ENCODE measurements around the gene ATP1A4. TPM values are rescaled to one million over a fixed set of nuclear protein-coding genes. Genes with fewer than 3 reads are reported as not detected.

The ATP1A4 gene
- polyA plus RNA-seq, 2 donors: 0.06 TPM; not detected in 1

- H3K36me3 ChIP-seq (ENCODE audit: control insufficient read depth in 2 of 2, insufficient read depth in 2 of 2, low read length in 1 of 2): no peaks in the 10 kb centered on the region
- WGBS, 2 donors: 27 to 33% methylated on average over 16 of the region's 16 CpGs
- H3K27ac ChIP-seq (ENCODE audit: low read depth in 2 of 2, low read length in 1 of 2): no peak overlapping the region
- no peaks in the 10 kb centered on the region for H3K9me3 ChIP-seq (ENCODE audit: control insufficient read depth in 2 of 2, insufficient read depth in 1 of 2, low read depth in 1 of 2, low read length in 1 of 2)
- H3K4me3 ChIP-seq (ENCODE audit: low read depth in 1 of 2, low read length in 2 of 2): no peak overlapping the region
- peaks cover 0 to 4% of the 10 kb centered on the region in 2 donors for H3K4me1 ChIP-seq (ENCODE audit: control insufficient read depth in 2 of 2, insufficient read depth in 2 of 2, low read length in 1 of 2)
- H3K27me3 ChIP-seq (ENCODE audit: control insufficient read depth in 1 of 2, insufficient read depth in 2 of 2, low read length in 2 of 2): no peaks in the 10 kb centered on the region
These were observed 41.9 kb downstream of the ATP1A4 start for GRCh38 chr1:160193091-160193819.

GRCh38 chr1:160193832-160194736, 42.7 kb downstream of the ATP1A4 start:
- Histone ChIP-seq H3K4me3 (ENCODE audit: low read depth in 1 of 2, low read length in 2 of 2) (no peak overlapping the region), H3K36me3 (ENCODE audit: control insufficient read depth in 2 of 2, insufficient read depth in 2 of 2, low read length in 1 of 2) (no peaks in the 10 kb centered on the region), H3K27me3 (ENCODE audit: control insufficient read depth in 1 of 2, insufficient read depth in 2 of 2, low read length in 2 of 2) (no peaks in the 10 kb centered on the region), H3K4me1 (ENCODE audit: control insufficient read depth in 2 of 2, insufficient read depth in 2 of 2, low read length in 1 of 2) (peaks cover 0 to 4% of the 10 kb centered on the region in 2 donors), H3K9me3 (ENCODE audit: control insufficient read depth in 2 of 2, insufficient read depth in 1 of 2, low read depth in 1 of 2, low read length in 1 of 2) (no peaks in the 10 kb centered on the region), H3K27ac (ENCODE audit: low read depth in 2 of 2, low read length in 1 of 2) (no peak overlapping the region)
- WGBS, 2 donors: 87 to 92% methylated on average over 9 of the region's 9 CpGs

DNA sequence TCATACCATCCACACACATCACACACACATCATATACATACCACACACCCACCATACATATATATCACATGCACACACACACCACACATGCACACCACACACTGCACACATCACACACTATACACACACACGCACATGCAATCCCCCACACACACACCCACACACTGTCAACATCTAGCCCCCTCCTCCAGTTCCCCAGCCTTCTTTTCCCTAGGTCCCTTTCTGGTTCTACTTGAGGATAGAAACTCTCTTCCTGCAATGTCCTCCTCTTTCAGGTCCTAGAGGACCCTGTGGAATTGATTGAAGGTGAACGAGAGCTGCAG, 43.3 kb downstream of the ATP1A4 start:
- H3K9me3 ChIP-seq (ENCODE audit: control insufficient read depth in 2 of 2, insufficient read depth in 1 of 2, low read depth in 1 of 2, low read length in 1 of 2): no peaks in the 10 kb centered on the region
- H3K4me3 ChIP-seq (ENCODE audit: low read depth in 1 of 2, low read length in 2 of 2): no peak overlapping the region
- peaks cover 0 to 4% of the 10 kb centered on the region in 2 donors for H3K4me1 ChIP-seq (ENCODE audit: control insufficient read depth in 2 of 2, insufficient read depth in 2 of 2, low read length in 1 of 2)
- H3K27ac ChIP-seq (ENCODE audit: low read depth in 2 of 2, low read length in 1 of 2): no peak overlapping the region
- no peaks in the 10 kb centered on the region for H3K27me3 ChIP-seq (ENCODE audit: control insufficient read depth in 1 of 2, insufficient read depth in 2 of 2, low read length in 2 of 2)
- 72 to 76% methylated on average over 2 of the region's 2 CpGs for WGBS, 2 donors
- H3K36me3 ChIP-seq (ENCODE audit: control insufficient read depth in 2 of 2, insufficient read depth in 2 of 2, low read length in 1 of 2): no peaks in the 10 kb centered on the region

GRCh38 chr1:160196143-160196542, 44.7 kb downstream of the ATP1A4 start:
- no peaks in the 10 kb centered on the region for H3K27me3 ChIP-seq (ENCODE audit: control insufficient read depth in 1 of 2, insufficient read depth in 2 of 2, low read length in 2 of 2)
- H3K4me3 ChIP-seq (ENCODE audit: low read depth in 1 of 2, low read length in 2 of 2): no peak overlapping the region
- no peak overlapping the region for H3K27ac ChIP-seq (ENCODE audit: low read depth in 2 of 2, low read length in 1 of 2)
- no peaks in the 10 kb centered on the region for H3K36me3 ChIP-seq (ENCODE audit: control insufficient read depth in 2 of 2, insufficient read depth in 2 of 2, low read length in 1 of 2)
- H3K4me1 ChIP-seq (ENCODE audit: control insufficient read depth in 2 of 2, insufficient read depth in 2 of 2, low read length in 1 of 2): peaks cover 0 to 4% of the 10 kb centered on the region in 2 donors
- no peaks in the 10 kb centered on the region for H3K9me3 ChIP-seq (ENCODE audit: control insufficient read depth in 2 of 2, insufficient read depth in 1 of 2, low read depth in 1 of 2, low read length in 1 of 2)
- WGBS, 2 donors: 83 to 85% methylated on average over 4 of the region's 4 CpGs

- H3K4me3 ChIP-seq (ENCODE audit: low read depth in 1 of 2, low read length in 2 of 2): no peak overlapping the region
- 94 to 100% methylated on average over 4 of the region's 4 CpGs for WGBS, 2 donors
- H3K27ac ChIP-seq (ENCODE audit: low read depth in 2 of 2, low read length in 1 of 2): no peak overlapping the region
- no peaks in the 10 kb centered on the region for H3K36me3 ChIP-seq (ENCODE audit: control insufficient read depth in 2 of 2, insufficient read depth in 2 of 2, low read length in 1 of 2)
- peaks cover 0 to 4% of the 10 kb centered on the region in 2 donors for H3K4me1 ChIP-seq (ENCODE audit: control insufficient read depth in 2 of 2, insufficient read depth in 2 of 2, low read length in 1 of 2)
- no peaks in the 10 kb centered on the region for H3K9me3 ChIP-seq (ENCODE audit: control insufficient read depth in 2 of 2, insufficient read depth in 1 of 2, low read depth in 1 of 2, low read length in 1 of 2)
- H3K27me3 ChIP-seq (ENCODE audit: control insufficient read depth in 1 of 2, insufficient read depth in 2 of 2, low read length in 2 of 2): no peaks in the 10 kb centered on the region
These were observed 45.8 kb downstream of the ATP1A4 start for GRCh38 chr1:160197231-160197630.

- WGBS, 2 donors: 90 to 92% methylated on average over 4 of the region's 4 CpGs
- no peaks in the 10 kb centered on the region for H3K27me3 ChIP-seq (ENCODE audit: control insufficient read depth in 1 of 2, insufficient read depth in 2 of 2, low read length in 2 of 2)
- no peaks in the 10 kb centered on the region for H3K9me3 ChIP-seq (ENCODE audit: control insufficient read depth in 2 of 2, insufficient read depth in 1 of 2, low read depth in 1 of 2, low read length in 1 of 2)
- no peak overlapping the region for H3K4me3 ChIP-seq (ENCODE audit: low read depth in 1 of 2, low read length in 2 of 2)
- no peak overlapping the region for H3K27ac ChIP-seq (ENCODE audit: low read depth in 2 of 2, low read length in 1 of 2)
- H3K4me1 ChIP-seq (ENCODE audit: control insufficient read depth in 2 of 2, insufficient read depth in 2 of 2, low read length in 1 of 2): peaks cover 0 to 4% of the 10 kb centered on the region in 2 donors
- no peaks in the 10 kb centered on the region for H3K36me3 ChIP-seq (ENCODE audit: control insufficient read depth in 2 of 2, insufficient read depth in 2 of 2, low read length in 1 of 2)
These were observed 49.4 kb downstream of the ATP1A4 start for GRCh38 chr1:160200786-160201185.

DNA sequence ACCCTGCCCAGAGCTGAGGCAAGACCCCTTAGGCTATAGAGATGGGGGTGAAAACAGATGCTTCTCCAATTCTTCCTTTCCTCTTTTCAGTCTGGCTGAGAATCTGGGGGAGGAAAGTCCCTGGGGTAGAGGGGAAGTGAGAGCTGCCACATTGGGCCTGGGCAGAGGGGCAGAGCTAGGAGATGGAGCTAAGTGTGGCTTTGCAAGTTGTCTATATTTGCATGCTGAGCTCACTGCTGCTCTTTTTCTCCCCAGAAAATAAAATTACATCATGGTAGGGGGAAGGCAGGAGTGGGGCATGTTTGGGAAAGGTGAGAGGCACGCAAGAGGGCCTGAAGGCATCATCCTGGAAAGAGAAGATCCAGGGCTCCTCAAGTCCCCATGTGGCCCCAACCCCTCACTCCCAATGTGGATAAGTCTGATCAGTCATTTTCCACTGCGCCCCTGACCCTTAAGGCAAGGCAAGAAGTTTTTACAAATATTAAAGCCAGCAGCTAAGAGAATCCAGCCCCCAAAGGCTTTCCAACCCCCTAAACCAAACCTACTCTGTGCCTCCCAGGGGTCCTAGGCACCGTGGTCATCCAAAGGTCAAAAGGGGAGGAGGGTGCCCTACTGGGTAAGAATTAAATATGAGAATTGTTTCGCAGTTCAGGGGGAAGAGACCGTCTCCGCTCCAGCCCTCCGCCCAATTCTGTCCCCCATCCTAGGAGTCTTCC, 53.3 kb downstream of the ATP1A4 start:
- Histone ChIP-seq H3K9me3 (ENCODE audit: control insufficient read depth in 2 of 2, insufficient read depth in 1 of 2, low read depth in 1 of 2, low read length in 1 of 2) (no peaks in the 10 kb centered on the region), H3K4me3 (ENCODE audit: low read depth in 1 of 2, low read length in 2 of 2) (peak overlapping the region in 1 of 2 donors; percentile 65), H3K27ac (ENCODE audit: low read depth in 2 of 2, low read length in 1 of 2) (peak overlapping the region; percentile 75 to 97), H3K4me1 (ENCODE audit: control insufficient read depth in 2 of 2, insufficient read depth in 2 of 2, low read length in 1 of 2) (peaks cover 9 to 19% of the 10 kb centered on the region in 2 donors), H3K36me3 (ENCODE audit: control insufficient read depth in 2 of 2, insufficient read depth in 2 of 2, low read length in 1 of 2) (peaks cover 0 to 13% of the 10 kb centered on the region in 2 donors), H3K27me3 (ENCODE audit: control insufficient read depth in 1 of 2, insufficient read depth in 2 of 2, low read length in 2 of 2) (no peaks in the 10 kb centered on the region)
- WGBS, 2 donors: 17 to 24% methylated on average over 7 of the region's 7 CpGs

- Histone ChIP-seq H3K4me1 (ENCODE audit: control insufficient read depth in 2 of 2, insufficient read depth in 2 of 2, low read length in 1 of 2) (peaks cover 15 to 19% of the 10 kb centered on the region in 2 donors), H3K27ac (ENCODE audit: low read depth in 2 of 2, low read length in 1 of 2) (peak within 1 kb of the TSS; percentile 92 to 97), H3K36me3 (ENCODE audit: control insufficient read depth in 2 of 2, insufficient read depth in 2 of 2, low read length in 1 of 2) (peaks cover 0 to 17% of the 10 kb centered on the region in 2 donors), H3K27me3 (ENCODE audit: control insufficient read depth in 1 of 2, insufficient read depth in 2 of 2, low read length in 2 of 2) (no peaks in the 10 kb centered on the region), H3K9me3 (ENCODE audit: control insufficient read depth in 2 of 2, insufficient read depth in 1 of 2, low read depth in 1 of 2, low read length in 1 of 2) (no peaks in the 10 kb centered on the region), H3K4me3 (ENCODE audit: low read depth in 1 of 2, low read length in 2 of 2) (peak within 1 kb of the TSS; percentile 65 to 98)
- WGBS, 2 donors: 1% methylated on average over 54 to 76 of the region's 76 CpGs
These were observed 54.0 kb downstream of the ATP1A4 start, which contains the start of gene PEA15 for GRCh38 chr1:160205242-160206035. TSS of gene PEA15 (plus strand) at chr1:160205384. CDS start at chr1:160211545, 6,161 bp downstream.

DNA sequence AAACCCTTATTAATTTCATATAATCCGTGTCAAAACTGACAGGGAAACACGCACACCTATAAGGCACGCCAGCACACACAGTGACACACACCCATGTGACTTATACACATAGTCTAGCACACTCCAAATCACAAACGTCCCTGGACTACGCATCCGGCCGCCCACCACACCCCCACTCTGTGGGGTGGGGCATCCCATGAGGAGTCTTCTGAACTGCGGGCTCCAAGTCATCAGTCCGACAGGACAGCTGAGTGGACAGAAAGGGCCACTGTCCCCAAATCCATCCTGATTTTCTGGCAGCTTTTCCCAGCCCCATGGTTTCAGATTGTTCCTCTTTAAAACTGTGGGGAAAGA, 54.6 kb downstream of the ATP1A4 start:
- Histone ChIP-seq H3K4me1 (ENCODE audit: control insufficient read depth in 2 of 2, insufficient read depth in 2 of 2, low read length in 1 of 2) (peaks cover 17 to 19% of the 10 kb centered on the region in 2 donors), H3K27ac (ENCODE audit: low read depth in 2 of 2, low read length in 1 of 2) (peak overlapping the region; percentile 92 to 97), H3K27me3 (ENCODE audit: control insufficient read depth in 1 of 2, insufficient read depth in 2 of 2, low read length in 2 of 2) (no peaks in the 10 kb centered on the region), H3K36me3 (ENCODE audit: control insufficient read depth in 2 of 2, insufficient read depth in 2 of 2, low read length in 1 of 2) (peaks cover 3 to 23% of the 10 kb centered on the region in 2 donors), H3K4me3 (ENCODE audit: low read depth in 1 of 2, low read length in 2 of 2) (peak overlapping the region; percentile 65 to 98), H3K9me3 (ENCODE audit: control insufficient read depth in 2 of 2, insufficient read depth in 1 of 2, low read depth in 1 of 2, low read length in 1 of 2) (no peaks in the 10 kb centered on the region)
- 3 to 10% methylated on average over 9 of the region's 9 CpGs for WGBS, 2 donors

Measured in esophagus (tissue), 2 donors.